IPS-15b (cell line): ENCODE results near the gene XPNPEP3.
"Not testable (repeated sequence)": the region's sequence is repeated elsewhere in the genome, so short reads cannot be mapped to it uniquely, and the experiment has no call there.

ENCODE experiments used
- H3K27me3 ChIP-seq: one replicate; pipeline ENCODE4 v1.6.1; 2013; ENCODE audit warnings: low read length; ENCODE audit not compliant: control insufficient read depth, insufficient read depth
- H3K36me3 ChIP-seq: one replicate; pipeline ENCODE4 v1.6.1; 2013; ENCODE audit warnings: low read length; ENCODE audit not compliant: control insufficient read depth, insufficient read depth
- H3K4me1 ChIP-seq: one replicate; pipeline ENCODE4 v1.6.1; 2013; ENCODE audit warnings: mild to moderate bottlenecking, low read length; ENCODE audit not compliant: control insufficient read depth, insufficient read depth
- H3K4me3 ChIP-seq: one replicate; pipeline ENCODE4 v1.5.1; 2013; ENCODE audit warnings: low read depth, low read length
- H3K9ac ChIP-seq: one replicate; pipeline ENCODE4 v1.6.1; 2013; ENCODE audit warnings: low read depth, mild to moderate bottlenecking, low read length
- H3K9me3 ChIP-seq: one replicate; pipeline ENCODE4 v1.6.1; 2013; ENCODE audit warnings: mild to moderate bottlenecking, low read length; ENCODE audit not compliant: control insufficient read depth, insufficient read depth

The XPNPEP3 gene

GRCh38 chr22:40911772-40912171, 54.8 kb downstream of the XPNPEP3 start:
- Histone ChIP-seq H3K9me3 (no peaks in the 10 kb centered on the region), H3K27me3 (no peaks in the 10 kb centered on the region), H3K4me3 (no peak overlapping the region), H3K36me3 (peaks cover 6% of the 10 kb centered on the region), H3K9ac (no peak overlapping the region), H3K4me1 (no peaks in the 10 kb centered on the region)

GRCh38 chr22:40912987-40913386, 56.0 kb downstream of the XPNPEP3 start:
- H3K9ac ChIP-seq, H3K4me3 ChIP-seq, H3K9me3 ChIP-seq, H3K27me3 ChIP-seq, H3K4me1 ChIP-seq, H3K36me3 ChIP-seq: not testable (repeated sequence)

GRCh38 chr22:40919446-40919845, 62.5 kb downstream of the XPNPEP3 start:
- Histone ChIP-seq H3K36me3 (peaks cover 12% of the 10 kb centered on the region), H3K27me3 (no peaks in the 10 kb centered on the region)

GRCh38 chr22:40920526-40920925, 63.6 kb downstream of the XPNPEP3 start:
- Histone ChIP-seq H3K27me3 (no peaks in the 10 kb centered on the region), H3K9ac (no peak overlapping the region), H3K36me3 (peaks cover 12% of the 10 kb centered on the region)

More at GRCh38 chr22:40919446-40919845, 62.5 kb downstream of the XPNPEP3 start:
- H3K9me3 ChIP-seq = no peaks in the 10 kb centered on the region
- no peak overlapping the region for H3K9ac ChIP-seq
- H3K4me3 ChIP-seq = no peak overlapping the region
- no peaks in the 10 kb centered on the region for H3K4me1 ChIP-seq

GRCh38 chr22:40922484-40923303, 65.7 kb downstream of the XPNPEP3 start:
- H3K36me3 ChIP-seq = peaks cover 9% of the 10 kb centered on the region

More at GRCh38 chr22:40920526-40920925, 63.6 kb downstream of the XPNPEP3 start:
- H3K9me3 ChIP-seq = no peaks in the 10 kb centered on the region
- no peak overlapping the region for H3K4me3 ChIP-seq
- no peaks in the 10 kb centered on the region for H3K4me1 ChIP-seq

GRCh38 chr22:40928657-40929056, 71.7 kb downstream of the XPNPEP3 start:
- Histone ChIP-seq H3K4me3 (no peak overlapping the region), H3K9me3 (no peaks in the 10 kb centered on the region), H3K9ac (no peak overlapping the region), H3K27me3 (no peaks in the 10 kb centered on the region), H3K4me1 (no peaks in the 10 kb centered on the region), H3K36me3 (peaks cover 6% of the 10 kb centered on the region)

More at GRCh38 chr22:40922484-40923303, 65.7 kb downstream of the XPNPEP3 start:
- Histone ChIP-seq H3K4me1 (no peaks in the 10 kb centered on the region), H3K4me3 (no peak overlapping the region), H3K9me3 (no peaks in the 10 kb centered on the region), H3K9ac (no peak overlapping the region), H3K27me3 (no peaks in the 10 kb centered on the region)

- Histone ChIP-seq H3K4me3 (no peak overlapping the region), H3K4me1 (no peaks in the 10 kb centered on the region), H3K27me3 (no peaks in the 10 kb centered on the region), H3K36me3 (peaks cover 3% of the 10 kb centered on the region), H3K9me3 (no peaks in the 10 kb centered on the region), H3K9ac (no peak overlapping the region)
Observed at GRCh38 chr22:40932396-40932795, 75.4 kb downstream of the XPNPEP3 start.

- Histone ChIP-seq H3K9me3 (no peaks in the 10 kb centered on the region), H3K9ac (no peak overlapping the region), H3K4me3 (no peak overlapping the region), H3K27me3 (no peaks in the 10 kb centered on the region), H3K4me1 (no peaks in the 10 kb centered on the region), H3K36me3 (no peaks in the 10 kb centered on the region)
Observed at GRCh38 chr22:40939202-40939601, 82.3 kb downstream of the XPNPEP3 start.

GRCh38 chr22:40950962-40951794, 94.2 kb downstream of the XPNPEP3 start, which contains the start of gene RBX1:
Gene RBX1 (plus strand): TSS chr22:40951378. CDS start chr22:40951399, 21 bp downstream.
- Histone ChIP-seq H3K4me3 (peak within 1 kb of the TSS; percentile 91), H3K9ac (peak within 1 kb of the TSS; percentile 91), H3K27me3 (no peaks in the 10 kb centered on the region), H3K36me3 (no peaks in the 10 kb centered on the region), H3K9me3 (no peaks in the 10 kb centered on the region), H3K4me1 (no peaks in the 10 kb centered on the region)

- Histone ChIP-seq H3K9me3 (no peaks in the 10 kb centered on the region), H3K4me1 (no peaks in the 10 kb centered on the region), H3K9ac (peak overlapping the region; percentile 91), H3K4me3 (peak overlapping the region; percentile 90), H3K27me3 (no peaks in the 10 kb centered on the region), H3K36me3 (no peaks in the 10 kb centered on the region)
Observed at GRCh38 chr22:40951795-40952605, 95.1 kb downstream of the XPNPEP3 start.

GRCh38 chr22:40953471-40953870, 96.5 kb downstream of the XPNPEP3 start:
- no peak overlapping the region for H3K4me3 ChIP-seq
- no peaks in the 10 kb centered on the region for H3K36me3 ChIP-seq
- H3K4me1 ChIP-seq = no peaks in the 10 kb centered on the region
- H3K9me3 ChIP-seq = no peaks in the 10 kb centered on the region
- no peak overlapping the region for H3K9ac ChIP-seq
- H3K27me3 ChIP-seq = no peaks in the 10 kb centered on the region
